ENCODE data around the gene HACL1.

DNA sequence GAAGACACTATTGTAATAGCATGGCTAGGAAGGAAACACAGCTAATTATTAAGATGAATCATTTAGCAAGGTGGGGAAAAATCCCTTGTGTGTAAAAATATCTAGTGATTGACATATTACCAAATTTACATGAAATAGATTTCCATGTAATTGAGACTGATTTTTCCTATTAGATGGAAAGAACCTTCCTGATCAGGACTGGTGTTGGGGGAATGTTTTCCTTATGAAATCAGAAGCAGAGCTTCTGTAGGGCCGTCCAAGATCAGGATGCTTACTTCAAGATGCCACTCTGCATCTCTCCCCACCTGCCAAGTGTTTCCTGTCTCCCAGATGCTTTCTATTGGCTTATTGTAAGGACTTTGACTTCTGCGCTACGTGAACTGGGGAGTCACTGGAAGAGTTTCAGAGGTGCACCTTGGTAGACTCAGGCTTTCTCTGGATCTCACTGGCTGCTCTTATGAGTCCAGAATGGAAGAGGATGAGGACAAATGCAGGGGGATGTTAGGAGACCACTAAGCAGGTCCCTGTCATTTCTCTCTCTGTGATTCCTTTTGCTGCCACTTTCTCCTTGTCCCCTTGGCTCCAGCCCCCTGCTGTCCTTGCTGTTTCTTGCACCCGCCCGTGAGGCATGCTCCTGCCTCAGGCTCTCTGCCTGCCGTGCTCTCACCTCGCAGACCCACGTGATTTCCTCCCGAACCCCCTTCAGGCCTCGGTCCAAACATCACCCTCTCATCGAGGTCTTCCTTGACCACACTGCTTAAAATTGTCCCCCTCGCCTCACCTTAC lies 30.2 kb upstream of the HACL1 start:
- TF ChIP-seq CTCF (IDR thresholded peaks at IDR 0.05) (no peak), EP300 (IDR thresholded peaks at IDR 0.05) (no peak), POLR2A (IDR thresholded peaks at IDR 0.05) (no peak)
